GM23338 (cell line): Measurements from ENCODE around the gene SLC36A1.

Experiments used
- CREB1 ChIP-seq: fragments of 250-450 bp; sonication (Bioruptor Pico); IDR thresholded peaks from 2 replicates; pipeline ENCODE4 v1.5.0; 2020; ENCODE audit warnings: low read depth, mild to moderate bottlenecking, moderate library complexity
- CTCF ChIP-seq, 2 experiments: fragments of 200-600 bp in 1 of 2; sonication (generic) in 1 of 2; conservative IDR thresholded peaks; 2 replicates each; pipeline versions ENCODE4 v1.5.1 to v1.6.1; 2016 to 2017; ENCODE audit warnings: antibody characterized with exemption in 2 of 2, low read depth in 2 of 2, mild to moderate bottlenecking in 2 of 2, moderate library complexity in 1 of 2
- ETS1 ChIP-seq: IDR thresholded peaks from 2 replicates; pipeline ENCODE4 v1.6.1; 2016; ENCODE audit warnings: antibody characterized with exemption
- EZH2 ChIP-seq: fragments of 200-600 bp; sonication (generic); IDR thresholded peaks from one replicate; pipeline ENCODE4 v1.8.0; 2017; ENCODE audit warnings: antibody characterized with exemption, mild to moderate bottlenecking, low read depth; ENCODE audit not compliant: unreplicated experiment
- EZH2phosphoT487 ChIP-seq: fragments of 200-600 bp; sonication (generic); IDR thresholded peaks from one replicate; pipeline ENCODE4 v1.8.1; 2018; ENCODE audit warnings: antibody characterized with exemption; ENCODE audit not compliant: unreplicated experiment
- JUNB ChIP-seq: IDR thresholded peaks from one replicate; pipeline ENCODE4 v1.6.1; 2016; ENCODE audit warnings: antibody characterized with exemption; ENCODE audit not compliant: unreplicated experiment
- NANOG ChIP-seq: IDR thresholded peaks from 2 replicates; pipeline ENCODE4 v1.6.1; 2016; ENCODE audit warnings: antibody characterized with exemption, borderline replicate concordance
- POLR2AphosphoS5 ChIP-seq: IDR thresholded peaks from 2 replicates; pipeline ENCODE4 v1.6.1; 2016; ENCODE audit warnings: antibody characterized with exemption, low read depth
- REST ChIP-seq: IDR thresholded peaks from one replicate; pipeline ENCODE4 v1.6.1; 2018; ENCODE audit warnings: antibody characterized with exemption; ENCODE audit not compliant: unreplicated experiment
- ZNF331 ChIP-seq: fragments of 250-450 bp; sonication (Bioruptor Pico); IDR thresholded peaks from 2 replicates; pipeline ENCODE4 v1.5.0; 2020; ENCODE audit warnings: low read depth, mild to moderate bottlenecking, moderate library complexity
- ZNF462 ChIP-seq: fragments of 250-450 bp; sonication (Bioruptor Pico); IDR thresholded peaks from 2 replicates; pipeline ENCODE4 v1.5.0; 2020; ENCODE audit warnings: mild to moderate bottlenecking, moderate library complexity

- TF ChIP-seq ETS1: no peak
- TF ChIP-seq CTCF (conservative IDR thresholded peaks at IDR 0.05; ENCODE audit: low read depth in 2 of 2): no peak
- no peak for TF ChIP-seq CREB1 (CRISPR knock-in tag)
- TF ChIP-seq REST: no peak
- TF ChIP-seq ZNF462 (CRISPR knock-in tag): no peak
- TF ChIP-seq NANOG: no peak
- TF ChIP-seq EZH2: no peak
- TF ChIP-seq POLR2AphosphoS5: no peak
- no peak for TF ChIP-seq JUNB
- TF ChIP-seq EZH2phosphoT487: no peak
- no peak for TF ChIP-seq ZNF331
These were observed 81.6 kb downstream of the SLC36A1 start for GRCh38 chr5:151528996-151529395.
